Kidney (tissue), 14 donors: Measurements from ENCODE around the gene GBP3. TPM values are rescaled to one million over a fixed set of nuclear protein-coding genes. Genes with fewer than 3 reads are reported as not detected.
"Not testable (repeated sequence)": the region's sequence is repeated elsewhere in the genome, so short reads cannot be mapped to it uniquely, and the experiment has no call there.

Source experiments
- DNase-seq, 5 donors: peaks; one replicate each; pipeline ENCODE4 v3.0.0-alpha.2; 2013 to 2020
- FAIRE-seq: peaks from 2 replicates; lab custom pipeline; 2012; peaks lifted over from hg19 to GRCh38; lab: Jason Lieb, UNC
- H3K27ac ChIP-seq, 2 donors: one replicate each; pipeline ENCODE4 v1.7.0; 2013; ENCODE audit warnings: low read depth in 2 of 2, low read length in 2 of 2, inconsistent platforms in 1 of 2
- H3K27me3 ChIP-seq: one replicate; pipeline ENCODE4 v1.7.1; 2013; ENCODE audit warnings: low read length, inconsistent platforms; ENCODE audit not compliant: control insufficient read depth, insufficient read depth
- H3K36me3 ChIP-seq, 3 donors: one replicate each; pipeline versions ENCODE4 v1.7.0 to v1.7.1; 2013; ENCODE audit warnings: low read length in 3 of 3, control low read depth in 1 of 3, inconsistent platforms in 1 of 3; ENCODE audit not compliant: insufficient read depth in 3 of 3, control insufficient read depth in 2 of 3
- H3K4me1 ChIP-seq, 3 donors: one replicate each; pipeline versions ENCODE4 v1.7.0 to v1.7.1; 2013; ENCODE audit warnings: low read length in 3 of 3, inconsistent platforms in 1 of 3, low read depth in 1 of 3; ENCODE audit not compliant: control insufficient read depth in 2 of 3, insufficient read depth in 2 of 3
- H3K4me3 ChIP-seq, 3 donors: one replicate each; pipeline versions ENCODE4 v1.7.0 to v1.8.1; 2013; ENCODE audit warnings: low read length in 3 of 3, control low read depth in 1 of 3, inconsistent platforms in 1 of 3
- H3K9ac ChIP-seq, 3 donors: one replicate each; pipeline versions ENCODE4 v1.7.0 to v1.7.1; 2013; ENCODE audit warnings: low read length in 3 of 3, control low read depth in 1 of 3, inconsistent platforms in 1 of 3
- H3K9me3 ChIP-seq, 3 donors: one replicate each; pipeline versions ENCODE4 v1.7.0 to v1.7.1; 2013; ENCODE audit warnings: low read length in 3 of 3, control low read depth in 1 of 3, inconsistent platforms in 1 of 3; ENCODE audit not compliant: control insufficient read depth in 2 of 3, insufficient read depth in 1 of 3
- intact Hi-C: fragments of 100-400 bp; cut with DNase I; formaldehyde crosslinking; loops from one replicate; pipeline ENCODE4 v1.11.1; 2022
- polyA plus RNA-seq: library from polyadenylated mRNA; stranded (reverse); fragments of 350-450 nt; fragmentation: Illumina TruSeq; extraction: RNeasy Lipid Tissue Mini Kit (QIAGEN cat#74804); gene quantifications from one replicate; pipeline ENCODE4 v1.2.3, GENCODE V29; 2014; ENCODE audit warnings: low read depth, low replicate concordance; ENCODE audit not compliant: insufficient read depth
- total RNA-seq: library from RNA; stranded (reverse); fragmentation: NEBNext Ultra II Directional; extraction: Animal tissue kit (Norgen Biotek cat#: 25700); gene quantifications from one replicate; pipeline ENCODE4 v1.2.1, GENCODE V29; 2021
- TF ChIP-seq, protein P1 (sequence below): IDR thresholded peaks from 3 replicates; pipeline ENCODE4 v1.5.1; 2012; ENCODE audit warnings: mild to moderate bottlenecking, moderate library complexity, borderline replicate concordance; ENCODE audit not compliant: insufficient read depth; ENCODE audit errors: extremely low read depth
- donor health status: control.
- donor health status: control.
- donor health status: control.
- donor health status: control.
- donor health status: control.
- donor health status: DM: yes; HTN: yes; CAD: no.
- donor health status: Normal renal cell carcinoma (clear cell type).

Gene GBP3
- total and polyA plus RNA-seq, 2 donors from 2014 or later, result 31.5 to 57.7 TPM

DNA sequence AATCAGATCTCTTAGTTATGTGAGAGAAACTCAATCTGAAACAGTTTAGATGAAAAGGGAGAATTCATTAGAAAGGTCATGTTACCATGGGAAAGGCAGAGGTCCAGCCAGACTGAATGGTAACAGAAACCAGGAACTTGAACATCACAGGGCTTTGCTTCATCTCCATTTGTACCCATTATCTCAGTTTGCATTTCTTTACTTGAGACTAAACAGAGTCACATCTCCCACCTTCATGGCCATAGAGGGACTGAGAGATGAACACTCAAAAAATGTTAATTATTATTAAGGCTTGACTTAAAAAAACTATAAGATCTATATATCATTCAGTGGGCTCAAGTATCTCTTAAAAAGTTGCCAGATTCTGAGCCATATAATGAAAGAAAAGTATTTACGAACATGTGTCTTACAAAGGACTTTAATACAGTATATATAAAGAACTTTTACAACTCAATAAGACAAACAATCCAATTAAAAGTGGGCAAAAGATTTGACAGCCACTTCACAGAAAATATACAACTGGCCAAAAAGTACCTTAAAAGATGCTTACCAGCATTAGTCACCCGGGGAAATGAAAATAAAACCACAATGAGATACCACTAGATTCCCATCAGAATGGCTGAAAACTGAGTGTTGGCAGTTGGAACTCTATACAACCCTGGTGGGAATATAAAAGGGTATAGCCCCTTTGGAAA is 43.5 kb downstream of the GBP3 start:
- H3K27ac ChIP-seq, result no peak overlapping the region
- no peak overlapping the region for H3K9ac ChIP-seq
- no peaks in the 10 kb centered on the region for H3K9me3 ChIP-seq
- no peaks in the 10 kb centered on the region for H3K27me3 ChIP-seq
- FAIRE-seq (no peak), DNase-seq (no peak)
- TF ChIP-seq, protein P1, sequence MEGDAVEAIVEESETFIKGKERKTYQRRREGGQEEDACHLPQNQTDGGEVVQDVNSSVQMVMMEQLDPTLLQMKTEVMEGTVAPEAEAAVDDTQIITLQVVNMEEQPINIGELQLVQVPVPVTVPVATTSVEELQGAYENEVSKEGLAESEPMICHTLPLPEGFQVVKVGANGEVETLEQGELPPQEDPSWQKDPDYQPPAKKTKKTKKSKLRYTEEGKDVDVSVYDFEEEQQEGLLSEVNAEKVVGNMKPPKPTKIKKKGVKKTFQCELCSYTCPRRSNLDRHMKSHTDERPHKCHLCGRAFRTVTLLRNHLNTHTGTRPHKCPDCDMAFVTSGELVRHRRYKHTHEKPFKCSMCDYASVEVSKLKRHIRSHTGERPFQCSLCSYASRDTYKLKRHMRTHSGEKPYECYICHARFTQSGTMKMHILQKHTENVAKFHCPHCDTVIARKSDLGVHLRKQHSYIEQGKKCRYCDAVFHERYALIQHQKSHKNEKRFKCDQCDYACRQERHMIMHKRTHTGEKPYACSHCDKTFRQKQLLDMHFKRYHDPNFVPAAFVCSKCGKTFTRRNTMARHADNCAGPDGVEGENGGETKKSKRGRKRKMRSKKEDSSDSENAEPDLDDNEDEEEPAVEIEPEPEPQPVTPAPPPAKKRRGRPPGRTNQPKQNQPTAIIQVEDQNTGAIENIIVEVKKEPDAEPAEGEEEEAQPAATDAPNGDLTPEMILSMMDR, result no peak
- no peak overlapping the region for H3K4me3 ChIP-seq
- peaks cover 0 to 3% (median 2%) of the 10 kb centered on the region in 3 donors for H3K36me3 ChIP-seq
- H3K4me1 ChIP-seq, result peaks cover 0 to under 1% (median 0%) of the 10 kb centered on the region in 3 donors
- intact Hi-C loops, result no loop called here

DNA sequence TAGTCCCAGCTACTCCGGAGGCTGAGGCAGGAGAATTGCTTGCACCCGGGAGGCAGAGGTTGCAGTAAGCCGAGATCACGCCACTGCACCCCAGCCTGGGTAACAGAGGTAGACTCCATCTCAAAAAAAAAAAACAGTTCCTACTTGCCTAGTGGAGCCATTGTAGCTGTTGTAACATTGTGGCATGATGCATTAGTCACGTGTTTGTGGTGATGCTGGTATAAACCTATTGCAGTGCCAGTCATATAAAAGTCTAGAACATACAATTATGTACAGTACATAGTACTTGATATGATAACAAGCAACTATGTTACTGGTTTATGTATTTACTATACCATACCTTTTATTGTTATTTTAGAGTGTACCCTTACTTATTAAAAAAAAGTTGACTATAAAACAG is 46.4 kb downstream of the GBP3 start:
- H3K27me3 ChIP-seq, result no peaks in the 10 kb centered on the region
- no peak for DNase-seq
- no peaks in the 10 kb centered on the region for H3K9me3 ChIP-seq
- no peak for FAIRE-seq
- TF ChIP-seq, protein P1, result no peak
- no peak overlapping the region for H3K27ac ChIP-seq
- H3K4me1 ChIP-seq, result no peaks in the 10 kb centered on the region
- intact Hi-C loops, result no loop called here
- peaks cover 0 to under 1% (median 0%) of the 10 kb centered on the region in 3 donors for H3K36me3 ChIP-seq
- H3K4me3 ChIP-seq, result no peak overlapping the region
- no peak overlapping the region for H3K9ac ChIP-seq

DNA sequence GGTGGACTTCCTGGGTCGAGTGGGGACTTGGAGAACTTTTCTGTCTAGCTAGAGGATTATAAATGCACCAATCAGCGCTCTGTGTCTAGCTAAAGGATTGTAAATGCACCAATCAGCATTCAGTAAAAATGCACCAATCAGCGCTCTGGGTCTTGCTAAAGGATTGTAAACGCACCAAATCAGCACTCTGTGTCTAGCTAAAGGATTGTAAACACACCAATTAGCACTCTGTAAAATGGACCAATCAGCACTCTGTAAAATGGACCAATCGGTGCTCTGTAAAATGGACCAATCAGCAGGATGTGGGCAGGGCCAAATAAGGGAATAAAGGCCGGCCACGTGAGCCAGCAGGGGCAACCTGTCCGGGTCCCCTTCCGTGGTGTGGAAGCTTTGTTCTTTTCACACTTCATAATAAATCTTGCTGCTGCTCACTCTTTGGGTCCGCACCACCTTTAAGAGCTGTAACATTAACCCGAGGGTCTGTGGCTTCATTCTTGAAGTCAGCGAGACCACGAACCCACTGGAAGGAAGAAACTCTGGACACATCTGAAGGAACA is 48.0 kb downstream of the GBP3 start:
- DNase-seq, H3K27me3 ChIP-seq, H3K9ac ChIP-seq, H3K9me3 ChIP-seq, intact Hi-C loops, H3K27ac ChIP-seq, H3K4me3 ChIP-seq, H3K36me3 ChIP-seq, FAIRE-seq, H3K4me1 ChIP-seq: not testable (repeated sequence)

DNA sequence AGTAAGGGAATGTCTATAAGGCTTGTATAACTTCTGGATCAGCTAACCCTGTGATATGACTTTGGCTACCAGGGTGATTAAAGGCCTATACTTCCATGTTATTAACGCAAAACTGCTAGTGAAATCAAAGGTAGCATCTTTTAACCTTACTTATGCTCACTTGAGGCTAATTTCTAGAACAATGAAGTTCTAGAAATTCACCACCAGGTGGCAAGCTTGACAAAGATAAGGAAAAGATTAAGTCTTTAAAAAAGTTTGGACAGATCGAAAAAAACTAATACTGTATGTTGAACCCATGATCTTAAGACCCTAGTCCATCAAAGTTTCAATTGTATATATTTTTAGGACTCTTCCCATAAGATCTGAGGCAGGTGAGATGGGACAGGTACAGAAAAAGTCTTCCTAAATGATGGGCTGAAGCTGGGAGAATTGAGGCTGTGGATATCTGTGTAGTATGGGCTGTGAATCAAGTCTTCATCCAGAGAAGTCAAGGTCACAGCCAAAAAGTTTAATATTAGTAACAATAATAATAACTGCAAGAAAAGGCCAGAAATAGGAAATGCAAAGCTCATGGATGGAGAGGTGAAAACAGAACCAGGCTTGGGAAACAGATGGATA is 49.0 kb downstream of the GBP3 start:
- TF ChIP-seq, protein P1, result peak; percentile 49
- H3K36me3 ChIP-seq, result no peaks in the 10 kb centered on the region
- no peaks in the 10 kb centered on the region for H3K9me3 ChIP-seq
- FAIRE-seq, result peak; percentile 49
- no peaks in the 10 kb centered on the region for H3K4me1 ChIP-seq
- intact Hi-C loops, result no loop called here
- no peak overlapping the region for H3K9ac ChIP-seq
- peak in 2 of 5 donors; percentile 42 to 51 for DNase-seq
- H3K4me3 ChIP-seq, result no peak overlapping the region
- H3K27ac ChIP-seq, result no peak overlapping the region
- H3K27me3 ChIP-seq, result no peaks in the 10 kb centered on the region
